Stomach (tissue), 4 donors: ENCODE measurements around the gene VPS37C.
"Not testable (repeated sequence)": the region's sequence is repeated elsewhere in the genome, so short reads cannot be mapped to it uniquely, and the experiment has no call there.

ENCODE experiments used
- EP300 ChIP-seq: sonication (generic); formaldehyde crosslinking; IDR thresholded peaks from one replicate; pipeline ENCODE4 v1.6.1; 2017; ENCODE audit warnings: antibody characterized with exemption
- POLR2AphosphoS5 ChIP-seq, 3 donors: sonication (generic); formaldehyde crosslinking; IDR thresholded peaks; one replicate each; pipeline ENCODE4 v1.6.1; 2016; ENCODE audit warnings: antibody characterized with exemption in 3 of 3
- TF ChIP-seq, protein P1 (sequence below), 7 experiments: fragments of 450-650 bp in 4 of 7; fragments of 200-600 bp in 3 of 7; sonication (generic) in 3 of 7; IDR thresholded peaks; one replicate each; pipeline ENCODE4 v1.5.1; 2016 to 2019; ENCODE audit warnings: antibody characterized with exemption in 7 of 7, control low read depth in 2 of 7, mild to moderate bottlenecking in 1 of 7

DNA sequence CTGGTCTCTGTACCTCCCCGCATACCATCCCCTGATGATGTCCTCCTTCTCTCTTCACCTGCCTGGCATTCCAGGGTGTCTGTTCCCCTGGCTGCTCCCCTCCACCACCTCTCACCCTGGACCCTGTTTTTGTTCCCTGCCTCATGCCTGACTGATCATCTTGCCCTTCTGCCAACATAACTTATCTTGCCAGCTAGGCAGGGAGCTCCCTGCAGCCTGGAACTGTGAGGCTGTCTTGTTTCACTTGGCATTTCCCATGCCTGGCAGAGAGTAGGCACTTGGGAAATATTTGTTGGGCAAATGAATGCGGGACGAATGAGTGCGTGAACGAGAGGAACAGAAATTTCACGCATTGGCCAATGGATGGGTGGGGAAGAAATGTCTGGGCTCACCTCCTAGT lies 49.4 kb upstream of the VPS37C start:
- TF ChIP-seq, protein P1, sequence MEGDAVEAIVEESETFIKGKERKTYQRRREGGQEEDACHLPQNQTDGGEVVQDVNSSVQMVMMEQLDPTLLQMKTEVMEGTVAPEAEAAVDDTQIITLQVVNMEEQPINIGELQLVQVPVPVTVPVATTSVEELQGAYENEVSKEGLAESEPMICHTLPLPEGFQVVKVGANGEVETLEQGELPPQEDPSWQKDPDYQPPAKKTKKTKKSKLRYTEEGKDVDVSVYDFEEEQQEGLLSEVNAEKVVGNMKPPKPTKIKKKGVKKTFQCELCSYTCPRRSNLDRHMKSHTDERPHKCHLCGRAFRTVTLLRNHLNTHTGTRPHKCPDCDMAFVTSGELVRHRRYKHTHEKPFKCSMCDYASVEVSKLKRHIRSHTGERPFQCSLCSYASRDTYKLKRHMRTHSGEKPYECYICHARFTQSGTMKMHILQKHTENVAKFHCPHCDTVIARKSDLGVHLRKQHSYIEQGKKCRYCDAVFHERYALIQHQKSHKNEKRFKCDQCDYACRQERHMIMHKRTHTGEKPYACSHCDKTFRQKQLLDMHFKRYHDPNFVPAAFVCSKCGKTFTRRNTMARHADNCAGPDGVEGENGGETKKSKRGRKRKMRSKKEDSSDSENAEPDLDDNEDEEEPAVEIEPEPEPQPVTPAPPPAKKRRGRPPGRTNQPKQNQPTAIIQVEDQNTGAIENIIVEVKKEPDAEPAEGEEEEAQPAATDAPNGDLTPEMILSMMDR (IDR thresholded peaks at IDR 0.05) = not testable (repeated sequence)
- not testable (repeated sequence) for TF ChIP-seq POLR2AphosphoS5 (IDR thresholded peaks at IDR 0.05); EP300
